ENCODE data around the gene KCNQ4. TPM values are rescaled to one million over a fixed set of nuclear protein-coding genes. Genes with fewer than 3 reads are reported as not detected.

Gene KCNQ4
- total and polyA plus RNA-seq, 2 donors (not counting 3 experiments of a cell fraction or from before 2014, with no cell fraction given), result 0.06 to 0.07 TPM

DNA sequence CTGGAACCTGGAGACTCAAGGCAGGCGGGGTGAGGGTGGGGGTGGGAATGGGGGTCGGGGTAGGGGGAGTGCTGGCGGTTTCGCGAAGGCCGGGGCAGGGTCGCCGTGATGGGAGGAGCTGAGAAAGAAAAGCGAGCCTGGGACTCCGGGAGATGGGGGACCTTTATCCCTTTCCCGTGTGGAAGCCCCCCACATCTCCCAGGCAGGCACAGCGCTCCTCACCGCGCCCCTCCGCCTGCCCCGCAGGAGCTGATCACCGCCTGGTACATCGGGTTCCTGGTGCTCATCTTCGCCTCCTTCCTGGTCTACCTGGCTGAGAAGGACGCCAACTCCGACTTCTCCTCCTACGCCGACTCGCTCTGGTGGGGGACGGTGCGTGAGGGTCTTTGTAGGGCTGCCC, 35.5 kb downstream of the KCNQ4 start:
- H3K4me2 ChIP-seq (ENCODE audit: insufficient read depth, low read length), result no peak overlapping the region
- peaks cover 0 to 10% of the 10 kb centered on the region in 2 experiments for H3K27me3 ChIP-seq (ENCODE audit: control insufficient read depth in 2 of 2, insufficient read depth in 2 of 2, low read length in 2 of 2)
- H3K4me3 ChIP-seq (replicated peaks in 1 of 3; ENCODE audit: insufficient read depth in 1 of 3, low read depth in 1 of 3, low read length in 3 of 3), result no peak overlapping the region
- H3K36me3 ChIP-seq (ENCODE audit: control insufficient read depth in 2 of 2, extremely low read depth in 1 of 2, insufficient read depth in 2 of 2, low read length in 2 of 2), result no peaks in the 10 kb centered on the region
- H3K9ac ChIP-seq (replicated peaks; ENCODE audit: extremely low read depth, insufficient read depth, low read length), result no peak overlapping the region
- no peak for TF ChIP-seq JUN (IDR thresholded peaks at IDR 0.05; ENCODE audit: borderline replicate concordance, insufficient read depth, insufficient read length, low read depth)
- TF ChIP-seq POLR2A (IDR thresholded peaks at IDR 0.05; ENCODE audit: low read depth, low read length), result no peak
- no peak for TF ChIP-seq POLR2AphosphoS5 (IDR thresholded peaks at IDR 0.05; ENCODE audit: insufficient read depth, low read depth, low read length)
- TF ChIP-seq, protein P1, sequence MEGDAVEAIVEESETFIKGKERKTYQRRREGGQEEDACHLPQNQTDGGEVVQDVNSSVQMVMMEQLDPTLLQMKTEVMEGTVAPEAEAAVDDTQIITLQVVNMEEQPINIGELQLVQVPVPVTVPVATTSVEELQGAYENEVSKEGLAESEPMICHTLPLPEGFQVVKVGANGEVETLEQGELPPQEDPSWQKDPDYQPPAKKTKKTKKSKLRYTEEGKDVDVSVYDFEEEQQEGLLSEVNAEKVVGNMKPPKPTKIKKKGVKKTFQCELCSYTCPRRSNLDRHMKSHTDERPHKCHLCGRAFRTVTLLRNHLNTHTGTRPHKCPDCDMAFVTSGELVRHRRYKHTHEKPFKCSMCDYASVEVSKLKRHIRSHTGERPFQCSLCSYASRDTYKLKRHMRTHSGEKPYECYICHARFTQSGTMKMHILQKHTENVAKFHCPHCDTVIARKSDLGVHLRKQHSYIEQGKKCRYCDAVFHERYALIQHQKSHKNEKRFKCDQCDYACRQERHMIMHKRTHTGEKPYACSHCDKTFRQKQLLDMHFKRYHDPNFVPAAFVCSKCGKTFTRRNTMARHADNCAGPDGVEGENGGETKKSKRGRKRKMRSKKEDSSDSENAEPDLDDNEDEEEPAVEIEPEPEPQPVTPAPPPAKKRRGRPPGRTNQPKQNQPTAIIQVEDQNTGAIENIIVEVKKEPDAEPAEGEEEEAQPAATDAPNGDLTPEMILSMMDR (IDR thresholded peaks at IDR 0.05; ENCODE audit: extremely low read depth in 1 of 2, insufficient read depth in 1 of 2, low read depth in 1 of 2, low read length in 2 of 2), result no peak
- TF ChIP-seq, protein P2, sequence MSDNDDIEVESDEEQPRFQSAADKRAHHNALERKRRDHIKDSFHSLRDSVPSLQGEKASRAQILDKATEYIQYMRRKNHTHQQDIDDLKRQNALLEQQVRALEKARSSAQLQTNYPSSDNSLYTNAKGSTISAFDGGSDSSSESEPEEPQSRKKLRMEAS (IDR thresholded peaks at IDR 0.05; ENCODE audit: insufficient read depth, insufficient read length), result no peak
- no peak for TF ChIP-seq EZH2 (IDR thresholded peaks at IDR 0.05; ENCODE audit: borderline replicate concordance, low read depth, low read length, severe bottlenecking)
- TF ChIP-seq MYC (IDR thresholded peaks at IDR 0.05; ENCODE audit: low read depth, low read length), result no peak
- TF ChIP-seq GATA2 (IDR thresholded peaks at IDR 0.05; ENCODE audit: insufficient read depth, insufficient read length, low read depth, low read length), result no peak
- TF ChIP-seq FOS (IDR thresholded peaks at IDR 0.05; ENCODE audit: borderline replicate concordance, insufficient read depth, low read length), result no peak
- no TSS peak for BruUV-seq (replicated peaks)
- no peaks in the 10 kb centered on the region for H3K9me3 ChIP-seq (replicated peaks; ENCODE audit: control insufficient read depth, insufficient read depth, low read length)
- no peaks in the 10 kb centered on the region for H3K9me1 ChIP-seq (replicated peaks; ENCODE audit: control insufficient read depth, extremely low read depth, insufficient read depth, low read length)
- FAIRE-seq (no peak), DNase-seq (ENCODE audit: low read depth, low spot score) (no peak)
- ChIA-PET POLR2A (no interaction called here), CTCF (no interaction called here)
- intact Hi-C loops (cut with micrococcal nuclease), result no loop called here
- peaks cover 2% of the 10 kb centered on the region for H3K4me1 ChIP-seq (ENCODE audit: control insufficient read depth, extremely low read depth, insufficient read depth, low read length)
- no peaks in the 10 kb centered on the region for H4K20me1 ChIP-seq (replicated peaks; ENCODE audit: control insufficient read depth, extremely low read depth, insufficient read depth, low read length)
- dilution Hi-C loops (cut with MboI; ENCODE audit: extremely low pct_ligation_motif_present, low sequenced_read_pairs), result no loop called here
- H3K27ac ChIP-seq (ENCODE audit: insufficient read depth, low read depth, low read length), result no peak overlapping the region
- H2AFZ ChIP-seq (ENCODE audit: low read depth, low read length), result no peak overlapping the region
- H3K79me2 ChIP-seq (ENCODE audit: control insufficient read depth, insufficient read depth, low read length), result no peaks in the 10 kb centered on the region
